ENCODE data around the gene P2RY10.
"Not testable (repeated sequence)": the region's sequence is repeated elsewhere in the genome, so short reads cannot be mapped to it uniquely, and the experiment has no call there.

The P2RY10 gene, protein sequence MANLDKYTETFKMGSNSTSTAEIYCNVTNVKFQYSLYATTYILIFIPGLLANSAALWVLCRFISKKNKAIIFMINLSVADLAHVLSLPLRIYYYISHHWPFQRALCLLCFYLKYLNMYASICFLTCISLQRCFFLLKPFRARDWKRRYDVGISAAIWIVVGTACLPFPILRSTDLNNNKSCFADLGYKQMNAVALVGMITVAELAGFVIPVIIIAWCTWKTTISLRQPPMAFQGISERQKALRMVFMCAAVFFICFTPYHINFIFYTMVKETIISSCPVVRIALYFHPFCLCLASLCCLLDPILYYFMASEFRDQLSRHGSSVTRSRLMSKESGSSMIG

DNA sequence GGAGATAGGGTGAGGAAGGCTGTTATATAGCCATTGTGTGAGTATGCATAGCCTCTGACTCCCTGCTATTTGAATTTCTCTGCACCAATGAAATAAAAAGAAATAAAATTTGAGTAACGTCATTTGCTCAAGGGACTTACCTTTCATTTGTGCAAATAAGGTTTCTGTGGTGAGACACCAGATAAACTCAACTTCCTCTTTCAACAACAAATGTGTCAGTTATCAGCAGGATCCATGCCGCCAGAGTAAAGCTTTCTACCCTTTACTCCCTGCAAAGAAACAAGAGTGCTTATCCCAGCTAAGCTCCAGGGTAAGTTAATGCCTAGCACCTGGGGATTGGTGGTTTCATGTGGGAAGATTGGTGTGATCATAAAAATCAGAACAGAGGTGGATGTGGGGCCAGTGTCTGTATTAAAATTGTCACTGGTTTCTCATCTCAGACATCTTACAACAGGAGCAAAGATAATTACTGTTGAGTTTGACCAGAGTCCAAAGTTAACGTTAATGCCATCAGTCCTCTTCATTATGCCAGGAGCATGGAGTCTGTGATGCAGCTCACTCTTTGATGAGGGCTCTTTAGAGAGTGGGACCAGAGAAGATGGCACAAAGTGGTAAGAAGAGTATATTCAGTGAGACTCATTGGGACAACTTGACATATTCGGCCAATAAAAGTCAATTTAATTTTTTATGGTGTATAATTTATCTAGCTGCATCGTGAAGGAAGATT lies at the start of gene P2RY10:
Gene P2RY10, plus strand, starts transcription at position 206 of the 727 bp plus-strand sequence. CDS start 15,130 bp downstream, outside the sequence.
- DNase-seq: peak; percentile 64 to 73

DNA sequence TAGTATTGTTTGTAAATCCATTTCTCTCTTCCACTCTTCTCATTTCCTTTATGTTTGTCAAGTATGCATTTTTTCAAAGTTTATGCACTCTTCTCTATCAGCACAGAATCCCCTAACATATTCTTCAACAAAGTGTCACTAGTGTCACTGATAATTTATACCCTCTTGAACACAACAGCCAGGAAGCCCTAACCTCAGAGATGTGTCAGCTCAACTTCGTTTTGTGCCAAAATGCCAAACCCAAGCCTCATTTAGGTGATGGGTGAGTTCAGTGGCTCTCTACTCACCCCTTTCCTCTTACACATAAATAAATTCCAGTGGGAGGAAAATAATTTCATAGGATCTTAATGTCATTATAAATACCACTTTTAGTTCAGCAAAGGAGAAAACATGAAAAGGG lies 22.4 kb upstream of the P2RY10 start:
- DNase-seq: no peak

DNA sequence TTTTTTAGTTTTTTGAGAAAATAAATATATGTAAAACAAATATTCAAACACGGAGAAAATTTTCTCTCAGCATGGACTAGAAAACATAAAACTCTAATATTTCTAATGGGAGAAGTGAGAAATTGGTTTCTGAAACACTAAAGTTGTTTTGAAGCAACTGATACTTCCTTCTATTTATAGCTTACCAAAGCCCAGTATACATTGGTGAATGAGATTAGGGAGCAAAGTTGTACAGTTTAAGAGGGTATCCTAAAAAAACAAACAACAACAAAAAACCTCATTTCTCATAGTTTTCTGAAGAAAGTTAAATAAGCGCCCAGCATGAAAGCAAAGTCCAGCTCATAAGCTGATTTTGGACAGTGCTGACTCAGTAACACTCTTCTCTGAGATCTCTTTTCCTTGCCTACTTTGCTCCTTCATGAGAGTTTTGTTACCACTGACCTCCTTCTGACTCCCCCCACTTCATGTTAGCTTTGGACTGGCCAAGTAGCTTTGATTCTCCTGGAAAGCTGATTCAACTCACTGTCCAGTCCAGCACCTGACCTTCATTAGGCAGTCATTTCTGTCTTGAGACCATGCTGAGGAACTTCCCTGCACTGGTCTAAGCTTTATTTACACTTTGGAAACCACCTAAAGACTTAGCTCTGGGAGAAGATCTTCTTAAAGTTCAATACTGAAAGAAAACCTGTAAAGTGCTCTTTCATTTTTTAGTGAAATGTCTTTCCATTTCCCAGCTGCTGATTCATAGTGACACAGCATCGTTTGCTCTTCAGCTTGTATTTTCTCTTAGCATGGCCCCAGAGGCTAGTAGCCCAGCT lies 21.8 kb upstream of the P2RY10 start:
- no peak for DNase-seq

DNA sequence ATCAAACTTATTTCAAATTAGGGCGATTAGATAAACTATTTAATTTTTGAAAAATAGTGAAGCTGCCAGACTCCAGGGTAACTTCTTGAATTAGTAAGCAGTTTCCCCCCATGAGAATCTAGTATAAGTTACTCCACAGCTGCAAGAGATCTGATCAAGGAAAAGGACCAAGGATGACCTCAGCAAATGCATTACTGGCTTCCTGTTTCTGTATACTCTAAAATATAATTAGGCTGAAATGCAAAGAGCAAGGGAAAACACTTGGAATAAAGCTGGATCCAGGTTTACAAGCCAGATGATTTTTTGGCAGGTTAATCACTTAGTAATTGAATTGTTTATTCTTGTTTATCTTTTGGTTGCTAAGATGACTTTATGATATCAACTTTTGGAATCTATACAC lies 13.4 kb upstream of the P2RY10 start:
- no peak for DNase-seq

- DNase-seq: no peak
Observed at GRCh38 chrX:78934866-78935265, 10.3 kb upstream of the P2RY10 start.

DNA sequence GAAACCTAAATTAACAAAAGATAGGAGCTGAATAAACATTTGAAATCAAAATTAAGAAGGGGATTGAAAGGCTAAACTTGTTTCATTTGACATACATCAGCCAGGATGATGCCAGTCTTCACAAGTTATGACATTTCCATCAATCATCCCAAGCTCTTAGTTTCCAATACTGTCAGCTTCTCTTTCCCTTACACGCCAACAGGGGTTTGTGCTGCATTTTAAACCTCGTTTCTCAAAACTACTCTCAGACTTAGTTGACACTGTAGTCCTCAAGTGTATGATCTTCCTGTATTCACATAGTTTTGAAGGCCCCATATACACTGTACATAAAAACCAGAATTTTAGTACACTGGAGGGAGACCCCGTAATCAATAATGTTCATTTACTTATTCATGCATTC lies 840 bp upstream of the P2RY10 start:
- DNase-seq: no peak

DNA sequence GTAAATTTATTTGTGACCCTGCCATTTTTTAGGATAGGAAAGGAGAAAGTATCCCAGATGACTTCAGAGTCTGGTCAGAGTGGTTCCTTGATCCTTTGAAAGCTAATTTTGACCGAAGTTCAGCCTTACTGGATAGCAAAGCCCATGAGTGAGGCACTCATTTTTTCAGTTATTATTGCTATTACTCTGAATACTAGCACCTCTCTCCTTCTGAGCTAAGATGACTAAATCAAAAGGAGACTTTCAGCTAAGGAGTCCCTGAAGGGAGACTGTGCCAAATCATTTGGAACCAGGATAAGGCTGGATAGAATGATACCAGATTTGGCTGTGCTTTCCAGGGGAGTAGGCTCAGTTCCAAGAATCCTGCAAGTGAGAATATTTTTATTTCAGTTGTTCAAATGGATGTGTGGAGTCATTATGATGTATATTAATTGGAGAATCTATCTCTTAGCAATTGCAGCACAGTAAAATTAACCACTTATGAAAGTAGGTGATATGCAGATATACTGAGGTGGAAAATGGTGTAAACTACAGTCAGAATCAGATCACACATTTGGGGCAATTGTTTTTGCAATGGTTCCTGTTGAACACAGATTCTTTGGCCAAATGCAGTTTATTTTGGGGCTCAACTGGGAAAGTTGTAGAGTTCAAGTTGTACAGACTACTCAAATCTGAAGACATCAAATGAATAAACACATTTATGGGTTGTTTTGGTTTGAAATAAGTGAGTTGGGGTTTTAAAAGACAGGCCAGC lies 1.2 kb downstream of the P2RY10 start:
- no peak for DNase-seq

DNA sequence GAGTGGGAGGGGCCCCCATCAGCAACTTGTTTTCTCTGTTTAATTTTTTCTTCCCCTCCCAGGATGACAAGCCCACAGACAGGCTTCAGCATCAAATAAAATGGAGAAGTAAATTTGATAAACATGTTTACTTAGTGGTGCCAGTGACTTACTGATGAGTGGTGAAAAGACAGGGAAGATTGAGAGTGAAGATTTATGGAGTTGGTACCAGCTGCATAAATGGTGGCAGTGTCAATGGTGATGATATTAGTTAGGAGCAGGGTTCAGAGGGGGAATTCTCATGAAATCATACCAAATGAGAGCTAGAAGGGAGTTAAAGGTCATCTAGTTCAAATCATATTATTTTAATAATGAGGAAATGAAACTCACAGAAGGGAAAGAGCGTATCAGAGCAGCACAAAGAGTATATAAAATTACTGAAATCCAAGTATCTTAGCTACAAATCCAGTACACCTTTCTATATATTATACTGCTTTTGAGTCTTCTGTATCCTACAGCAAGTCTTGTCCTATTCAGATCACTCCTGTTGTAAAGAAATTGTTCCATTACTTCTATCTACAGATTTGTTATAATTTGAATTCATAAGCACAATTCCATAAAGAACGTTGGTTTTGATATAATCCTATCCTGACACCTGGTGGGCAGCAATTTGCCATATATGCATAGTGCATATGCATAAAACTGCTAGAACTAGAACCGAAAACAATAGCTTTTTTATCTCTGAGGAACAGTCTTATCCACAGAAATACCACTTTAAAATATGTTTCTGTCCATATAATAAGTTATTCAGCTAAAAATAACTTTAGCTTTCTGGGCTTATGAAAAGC lies 5.0 kb downstream of the P2RY10 start:
- DNase-seq: no peak

DNA sequence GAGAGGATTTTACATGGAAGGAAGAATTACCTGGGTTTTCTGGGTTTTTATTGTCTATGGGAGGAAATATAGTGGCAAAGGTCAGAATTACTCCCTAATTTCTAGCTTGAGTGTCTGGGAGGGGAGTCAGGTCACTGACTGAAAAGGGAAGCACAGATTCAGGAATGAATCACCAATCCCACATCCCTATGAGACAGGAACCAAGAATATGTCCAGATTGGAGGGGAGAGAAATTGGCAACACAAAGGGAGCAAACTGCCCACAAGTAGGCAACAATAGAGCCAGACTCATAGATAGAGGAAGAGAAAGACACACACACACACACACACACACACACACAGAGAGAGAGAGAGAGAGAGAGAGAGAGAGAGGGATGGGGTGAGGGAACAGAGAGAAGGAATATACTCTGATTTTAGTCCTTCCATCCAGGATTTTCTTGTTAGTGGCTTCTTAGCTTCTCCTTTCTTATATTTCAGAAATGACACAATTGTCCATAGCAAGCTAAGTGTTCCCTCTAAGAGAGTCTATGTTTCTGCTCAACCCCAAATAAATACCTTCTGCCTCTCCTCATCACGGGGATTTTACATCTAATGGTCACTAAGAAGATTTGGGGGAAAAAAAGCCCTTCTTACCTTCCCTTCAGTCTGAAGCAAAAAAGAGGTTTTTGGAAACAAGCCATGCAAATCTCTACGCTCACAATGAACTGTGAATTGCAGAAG lies 12.0 kb downstream of the P2RY10 start:
- DNase-seq: no peak

DNA sequence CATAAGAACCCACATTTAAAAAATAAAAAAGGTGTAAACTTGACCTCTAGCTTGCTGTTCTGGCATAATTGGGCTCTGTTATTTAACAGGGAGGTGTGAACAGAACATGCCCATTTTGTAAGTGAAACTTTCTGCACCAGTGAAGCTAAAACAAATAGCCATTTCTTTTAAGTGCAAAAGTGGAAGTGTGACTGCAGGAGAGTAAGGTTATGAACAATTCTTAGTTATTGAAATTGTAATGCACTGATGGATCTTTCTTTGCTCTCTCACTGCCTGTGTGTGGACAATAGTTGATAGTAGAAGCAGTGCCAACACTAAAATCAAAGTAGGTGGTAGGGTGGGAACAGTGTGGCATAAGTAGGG lies 12.6 kb downstream of the P2RY10 start:
- no peak for DNase-seq

- no peak for DNase-seq
Observed at GRCh38 chrX:78958419-78959116, 13.4 kb downstream of the P2RY10 start.

DNA sequence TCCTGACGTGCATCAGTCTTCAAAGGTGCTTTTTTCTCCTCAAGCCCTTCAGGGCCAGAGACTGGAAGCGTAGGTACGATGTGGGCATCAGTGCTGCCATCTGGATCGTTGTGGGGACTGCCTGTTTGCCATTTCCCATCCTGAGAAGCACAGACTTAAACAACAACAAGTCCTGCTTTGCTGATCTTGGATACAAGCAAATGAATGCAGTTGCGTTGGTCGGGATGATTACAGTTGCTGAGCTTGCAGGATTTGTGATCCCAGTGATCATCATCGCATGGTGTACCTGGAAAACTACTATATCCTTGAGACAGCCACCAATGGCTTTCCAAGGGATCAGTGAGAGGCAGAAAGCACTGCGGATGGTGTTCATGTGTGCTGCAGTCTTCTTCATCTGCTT lies 15.7 kb downstream of the P2RY10 start:
- DNase-seq: no peak

DNA sequence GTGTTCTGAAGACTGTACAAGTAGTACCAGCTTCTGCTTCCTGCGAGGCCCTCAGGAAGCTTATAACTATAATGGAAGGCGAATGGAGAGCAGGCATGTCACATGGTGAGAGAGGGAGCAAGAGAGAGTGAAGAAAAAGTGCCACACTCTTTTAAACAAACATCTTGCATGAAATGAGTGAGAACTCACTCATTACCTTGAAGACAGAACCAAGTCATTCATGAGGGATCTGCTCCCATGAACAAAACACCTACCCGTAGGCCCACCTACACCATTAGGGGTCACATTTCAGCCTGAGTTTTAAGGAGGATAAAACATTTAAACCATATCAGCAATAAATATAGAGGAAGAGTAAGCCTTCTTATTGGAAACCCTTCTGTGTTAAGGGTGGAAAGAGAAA lies 19.4 kb downstream of the P2RY10 start:
- no peak for DNase-seq

DNA sequence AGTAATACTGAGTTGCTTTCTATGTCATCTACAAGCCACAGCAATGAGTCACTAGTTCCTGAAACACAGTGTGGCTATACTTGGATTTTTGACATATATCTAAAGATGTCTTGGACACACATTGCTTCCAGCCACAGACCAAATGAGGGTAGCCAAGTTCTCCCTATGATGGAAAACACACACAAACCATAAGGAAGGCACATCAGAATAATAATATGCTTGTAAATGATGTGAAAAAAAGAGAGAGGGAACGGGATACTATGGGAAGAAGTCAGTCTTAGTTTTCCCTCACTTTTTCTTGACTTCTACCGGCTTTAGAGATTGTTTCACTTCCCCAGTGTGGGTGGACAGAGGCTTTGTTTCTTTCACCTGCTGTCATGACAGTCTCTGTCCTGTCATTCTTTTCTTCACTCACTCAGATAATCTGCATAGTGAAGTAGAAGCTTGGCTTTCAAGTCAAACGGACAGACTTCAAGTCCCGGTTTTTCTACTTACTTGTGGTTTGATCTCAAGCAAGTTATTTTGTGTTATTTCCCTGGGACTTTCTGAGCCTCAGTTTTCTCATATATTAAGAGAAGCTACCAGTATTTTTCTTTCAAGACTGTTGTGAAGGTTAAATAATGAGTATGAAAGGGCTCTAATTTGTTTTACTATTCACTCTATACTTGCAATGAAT lies 34.7 kb downstream of the P2RY10 start:
- no peak for DNase-seq

GRCh38 chrX:78989349-78989748 lies 44.2 kb downstream of the P2RY10 start:
- DNase-seq: no peak

DNA sequence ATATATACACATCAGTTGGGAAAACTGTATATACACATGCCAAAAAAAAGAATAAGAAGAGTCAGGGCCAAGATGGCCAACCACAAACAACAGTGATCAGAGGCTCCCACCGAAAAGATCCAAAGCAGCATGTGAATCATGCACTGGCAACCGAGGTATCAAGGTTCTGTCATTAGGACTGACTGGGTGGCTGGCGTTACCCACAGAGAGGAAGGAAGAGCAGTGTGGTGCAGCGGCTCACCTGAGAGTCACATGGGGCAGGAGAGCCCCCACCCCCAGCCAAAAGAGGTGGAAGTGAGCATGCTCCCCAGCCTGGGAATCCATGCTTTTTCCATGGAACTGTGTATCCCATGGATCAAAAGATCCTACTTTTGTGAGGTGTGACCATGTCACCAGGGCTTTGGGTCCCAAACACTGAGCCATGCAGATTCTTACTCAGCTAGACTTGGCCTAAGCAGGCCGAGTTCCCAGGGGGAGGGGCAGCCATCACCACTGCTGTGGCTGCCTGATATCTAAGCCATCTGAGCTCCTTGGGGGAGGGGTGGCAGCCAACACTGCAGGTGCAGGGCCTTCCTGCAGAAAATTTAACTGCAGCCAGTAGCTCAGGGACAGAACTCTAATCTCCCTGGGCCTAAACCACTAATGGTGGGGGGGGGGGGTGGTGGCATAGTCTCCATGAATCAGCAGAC lies 52.8 kb downstream of the P2RY10 start:
- peak; percentile 13 to 22 for DNase-seq

DNA sequence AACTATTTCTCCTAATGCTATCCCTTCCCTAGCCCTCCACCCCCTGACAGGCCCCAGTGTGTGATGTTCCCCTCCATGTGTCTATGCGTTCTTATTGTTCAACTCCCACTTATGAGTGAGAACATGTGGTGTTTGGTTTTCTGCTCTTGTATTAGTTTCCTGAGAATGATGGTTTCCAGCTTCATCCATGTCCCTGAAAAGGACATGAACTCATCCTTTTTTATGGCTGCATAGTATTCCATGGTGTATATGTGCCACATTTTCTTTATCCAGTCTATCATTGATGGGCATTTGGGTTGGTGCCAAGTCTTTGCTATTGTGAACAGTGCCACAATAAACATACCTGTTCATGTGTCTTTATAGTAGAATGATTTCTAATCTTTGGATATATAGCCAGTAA lies 62.3 kb downstream of the P2RY10 start:
- DNase-seq: not testable (repeated sequence)

Data from CD4-positive, alpha-beta T cell treated with Interleukin-1 beta for 1 hour (primary cell).